Endothelial cell of umbilical vein (primary cell): ENCODE results near the gene ZNF2. TPM values are rescaled to one million over a fixed set of nuclear protein-coding genes. Genes with fewer than 3 reads are reported as not detected.
A peak's percentile ranks its signal among the peaks of the same experiment; 100 is the strongest.

Experiments used
- BruUV-seq: library from RNA; stranded (reverse); fragments of 400-500 nt; replicated peaks from 2 replicates; lab custom pipeline; 2021; lab: Mats Ljungman, UMichigan
- CTCF ChIA-PET: fragments of 300-600, 350-600 bp; sonication (Branson Sonifier 250); formaldehyde crosslinking; loops from one replicate; lab custom pipeline; 2021; ENCODE audit warnings: antibody characterized with exemption, inconsistent platforms; lab: Charles Lee
- POLR2A ChIA-PET: fragments of 300-600, 350-600 bp; sonication (Branson Sonifier 250); formaldehyde crosslinking; loops from one replicate; lab custom pipeline; 2021; ENCODE audit warnings: antibody characterized with exemption, inconsistent platforms; lab: Charles Lee
- DNase-seq: peaks from one replicate; pipeline ENCODE4 v3.0.0-alpha.2; 2011; ENCODE audit warnings: low read depth, low spot score
- FAIRE-seq: peaks from 2 replicates; lab custom pipeline; 2011; peaks lifted over from hg19 to GRCh38; lab: Jason Lieb, UNC
- H2AFZ ChIP-seq: 2 replicates; pipeline ENCODE4 v1.6.0; 2012; ENCODE audit warnings: low read depth, low read length, control low read depth, inconsistent platforms
- H3K27ac ChIP-seq: 2 replicates; pipeline ENCODE4 v1.5.1; 2011; ENCODE audit warnings: low read depth, mild to moderate bottlenecking, control low read depth, low read length, moderate library complexity; ENCODE audit not compliant: insufficient read depth
- H3K27me3 ChIP-seq, 2 experiments: 2 replicates each; pipeline versions ENCODE4 v1.6.0 to v1.6.1; 2011; ENCODE audit warnings: low read length in 2 of 2, mixed read lengths in 1 of 2; ENCODE audit not compliant: control insufficient read depth in 2 of 2, insufficient read depth in 2 of 2
- H3K36me3 ChIP-seq, 2 experiments: 2 replicates in 1 of 2; 3 replicates in 1 of 2; pipeline ENCODE4 v1.5.1; 2011; ENCODE audit warnings: low read length in 2 of 2, mild to moderate bottlenecking in 1 of 2, moderate library complexity in 1 of 2; ENCODE audit not compliant: control insufficient read depth in 2 of 2, insufficient read depth in 2 of 2; ENCODE audit errors: extremely low read depth in 1 of 2
- H3K4me1 ChIP-seq: 3 replicates; pipeline ENCODE4 v1.5.1; 2011; ENCODE audit warnings: mild to moderate bottlenecking, low read length; ENCODE audit not compliant: control insufficient read depth, insufficient read depth; ENCODE audit errors: extremely low read depth
- H3K4me2 ChIP-seq: 2 replicates; pipeline ENCODE4 v1.6.1; 2011; ENCODE audit warnings: low read length, control low read depth, mixed read lengths; ENCODE audit not compliant: insufficient read depth
- H3K4me3 ChIP-seq, 3 experiments: fragments of 200-600 bp in 1 of 3; sonication (generic), shearing (Covaris generic) in 1 of 3; replicated peaks in 1 of 3; 2 replicates each; pipeline ENCODE4 v1.5.1; 2011 to 2016; ENCODE audit warnings: control low read depth in 3 of 3, low read length in 3 of 3, mild to moderate bottlenecking in 2 of 3, inconsistent platforms in 1 of 3, low read depth in 1 of 3, moderate library complexity in 1 of 3; ENCODE audit not compliant: insufficient read depth in 1 of 3
- H3K79me2 ChIP-seq: 2 replicates; pipeline ENCODE4 v1.6.0; 2012; ENCODE audit warnings: low read length, inconsistent platforms; ENCODE audit not compliant: control insufficient read depth, insufficient read depth
- H3K9ac ChIP-seq: replicated peaks from 2 replicates; pipeline ENCODE3; 2011; ENCODE audit warnings: low read length, control low read depth; ENCODE audit not compliant: insufficient read depth; ENCODE audit errors: extremely low read depth
- H3K9me1 ChIP-seq: replicated peaks from 3 replicates; pipeline ENCODE4 v1.6.0; 2011; ENCODE audit warnings: mild to moderate bottlenecking, low read length; ENCODE audit not compliant: control insufficient read depth, insufficient read depth; ENCODE audit errors: extremely low read depth
- H3K9me3 ChIP-seq: replicated peaks from 2 replicates; pipeline ENCODE4 v1.5.1; 2012; ENCODE audit warnings: low read length, inconsistent platforms; ENCODE audit not compliant: control insufficient read depth, insufficient read depth
- H4K20me1 ChIP-seq: replicated peaks from 2 replicates; pipeline ENCODE3; 2011; ENCODE audit warnings: mild to moderate bottlenecking, low read length; ENCODE audit not compliant: control insufficient read depth, insufficient read depth; ENCODE audit errors: extremely low read depth
- GATA2 ChIP-seq: IDR thresholded peaks from 2 replicates; pipeline ENCODE4 v1.7.0; 2011; ENCODE audit warnings: low read depth, mild to moderate bottlenecking, moderate library complexity, mixed read lengths, low read length; ENCODE audit not compliant: insufficient read length, insufficient read depth
- POLR2A ChIP-seq: IDR thresholded peaks from 2 replicates; pipeline ENCODE4 v1.6.1; 2012; ENCODE audit warnings: low read depth, mild to moderate bottlenecking, control low read depth, low read length
- POLR2AphosphoS5 ChIP-seq: IDR thresholded peaks from 2 replicates; pipeline ENCODE4 v1.6.1; 2012; ENCODE audit warnings: low read depth, mild to moderate bottlenecking, control low read depth, low read length, moderate library complexity; ENCODE audit not compliant: insufficient read depth
- dilution Hi-C: fragments of 300-500 bp; cut with MboI; formaldehyde crosslinking; loops from one replicate; pipeline ENCODE4 v1.15.0; 2019; ENCODE audit warnings: low sequenced_read_pairs; ENCODE audit not compliant: extremely low pct_ligation_motif_present
- intact Hi-C: fragments of 100-400 bp; cut with micrococcal nuclease; formaldehyde crosslinking; loops from one replicate; pipeline ENCODE4 v1.10.0; 2022
- polyA plus RNA-seq, 4 experiments: library from polyadenylated mRNA; depleted of rRNA in 3 of 4; stranded (reverse) in 3 of 4; unstranded in 1 of 4; fragments of >200 nt; gene quantifications; 2 replicates each; pipeline versions ENCODE4 v1.2.1 to v1.2.3, GENCODE V29; 2011 to 2012; ENCODE audit warnings: missing spikeins in 1 of 4
- total RNA-seq: library from RNA; stranded (reverse); gene quantifications from 2 replicates; pipeline ENCODE4 v1.2.3, GENCODE V29; 2021

Gene ZNF2
- total and polyA plus RNA-seq, 2 donors (not counting 3 experiments of a cell fraction or from before 2014, with no cell fraction given) = 2.2 to 4.2 TPM

- Histone ChIP-seq H3K9me1 (no peaks in the 10 kb centered on the region), H3K4me3 (peak within 1 kb of the TSS; percentile 47 to 82 (median 68)), H3K79me2 (no peaks in the 10 kb centered on the region), H3K27me3 (no peaks in the 10 kb centered on the region), H3K4me2 (peak within 1 kb of the TSS; percentile 85), H3K27ac (no peak within 1 kb of the TSS), H3K9me3 (no peaks in the 10 kb centered on the region), H2AFZ (peak within 1 kb of the TSS; percentile 94), H3K9ac (peak within 1 kb of the TSS; percentile 67), H3K36me3 (peaks cover 0 to 6% of the 10 kb centered on the region in 2 experiments), H4K20me1 (no peaks in the 10 kb centered on the region), H3K4me1 (peaks cover 11% of the 10 kb centered on the region)
- peak; percentile 54 for DNase-seq
- intact Hi-C loops (no loop called here), dilution Hi-C loops (no loop called here)
- FAIRE-seq = peak; percentile 49
- ChIA-PET POLR2A (interaction anchor here (1.8 kb wide), 1 partner anchor 38 kb away, joined by 5 read pairs; the partner anchor contains the start of gene MRPS5), CTCF (interaction anchor here (1.6 kb wide), 1 partner anchor 38 kb away, joined by 8 read pairs; the partner anchor contains the start of gene MRPS5)
- TSS peak; percentile 14 for BruUV-seq
- no peak for TF ChIP-seq POLR2A
Observed at GRCh38 chr2:95159690-95160449, 5.7 kb upstream of the ZNF2 start, which contains the start of gene ZNF514. TSS of gene ZNF514 (minus strand) at chr2:95159848. CDS start at chr2:95153253, 6,595 bp downstream.

GRCh38 chr2:95165030-95165370, 609 bp upstream of the ZNF2 start:
- Histone ChIP-seq H3K9me1 (no peaks in the 10 kb centered on the region), H3K36me3 (no peaks in the 10 kb centered on the region), H3K9me3 (no peaks in the 10 kb centered on the region), H3K27ac (peak overlapping the region; percentile 84), H3K27me3 (no peaks in the 10 kb centered on the region), H3K4me3 (peak overlapping the region; percentile 58 to 86 (median 67)), H3K79me2 (peaks cover 2% of the 10 kb centered on the region), H3K4me1 (peaks cover 8% of the 10 kb centered on the region), H3K9ac (peak overlapping the region; percentile 93), H2AFZ (peak overlapping the region; percentile 85), H4K20me1 (no peaks in the 10 kb centered on the region), H3K4me2 (peak overlapping the region; percentile 94)
- TF ChIP-seq POLR2A (no peak), GATA2 (no peak), POLR2AphosphoS5 (no peak)
- intact Hi-C loops (loop anchor here (2.0 to 5.0 kb wide), 2 partner anchors 44 to 88 kb away; partner anchors contain the start of gene MRPS5), dilution Hi-C loops (no loop called here)
- ChIA-PET CTCF (interaction anchor here (0.7 to 1.6 kb wide), 3 partner anchors 43 to 224 kb away, joined by 3 to 5 read pairs (median 3); partner anchors contain the start of gene MRPS5), POLR2A (interaction anchor here (2.1 kb wide), 1 partner anchor 44 kb away, joined by 14 read pairs; the partner anchor contains the start of gene MRPS5)
- FAIRE-seq (no peak), DNase-seq (no peak)
- BruUV-seq = TSS peak; percentile 91
